Sigmoid colon (tissue), 7 donors: ENCODE data around the gene MLH3. TPM values are rescaled to one million over a fixed set of nuclear protein-coding genes. Genes with fewer than 3 reads are reported as not detected.

Source experiments
- DNase-seq: peaks from one replicate; pipeline ENCODE4 v3.0.0-alpha.2; 2019
- H3K27ac ChIP-seq, 4 donors: fragments of 200-600 bp; sonication (generic); one replicate each; pipeline ENCODE4 v1.5.1; 2016 to 2019; ENCODE audit warnings: mild to moderate bottlenecking in 1 of 4
- H3K27me3 ChIP-seq, 3 donors: fragments of 200-600 bp; sonication (generic); one replicate each; pipeline ENCODE4 v1.5.1; 2019; ENCODE audit warnings: mild to moderate bottlenecking in 1 of 3
- H3K36me3 ChIP-seq, 4 donors: fragments of 200-600 bp; sonication (generic); one replicate each; pipeline ENCODE4 v1.5.1; 2016 to 2019
- H3K4me1 ChIP-seq, 4 donors: fragments of 200-600 bp; sonication (generic); one replicate each; pipeline ENCODE4 v1.5.1; 2017 to 2019
- H3K4me3 ChIP-seq, 4 donors: fragments of 200-600 bp; sonication (generic); one replicate each; pipeline ENCODE4 v1.5.1; 2017 to 2019; ENCODE audit warnings: mild to moderate bottlenecking in 2 of 4, moderate library complexity in 1 of 4
- H3K9me3 ChIP-seq, 4 donors: fragments of 200-600 bp in 3 of 4; sonication (generic) in 3 of 4; one replicate each; pipeline versions ENCODE4 v1.5.1 to v1.6.1; 2013 to 2019
- CTCF ChIP-seq, 4 experiments: fragments of 450-650 bp in 3 of 4; fragments of 200-600 bp in 1 of 4; IDR thresholded peaks; one replicate each; pipeline ENCODE4 v1.5.1; 2016 to 2019; ENCODE audit warnings: antibody characterized with exemption in 4 of 4, mild to moderate bottlenecking in 3 of 4, moderate library complexity in 2 of 4
- EP300 ChIP-seq, 4 donors: sonication (generic); formaldehyde crosslinking; IDR thresholded peaks; one replicate each; pipeline ENCODE4 v1.6.1; 2017; ENCODE audit warnings: antibody characterized with exemption in 4 of 4
- POLR2A ChIP-seq, 2 donors: fragments of 450-650 bp; IDR thresholded peaks; one replicate each; pipeline ENCODE4 v1.6.1; 2016; ENCODE audit warnings: antibody characterized with exemption in 2 of 2, mild to moderate bottlenecking in 2 of 2, moderate library complexity in 2 of 2
- POLR2AphosphoS5 ChIP-seq, 4 donors: sonication (generic); formaldehyde crosslinking; IDR thresholded peaks; one replicate each; pipeline ENCODE4 v1.6.1; 2017; ENCODE audit warnings: antibody characterized with exemption in 4 of 4
- WGBS, 2 donors: extraction: QIAGEN DNeasy Blood & Tissue Kit; methylation state at CpG; one replicate each; pipeline ENCODE4 v1.1.7; 2013; 5-methylcytosine and 5-hydroxymethylcytosine counted together
- intact Hi-C: fragments of 100-400 bp; cut with DNase I; formaldehyde crosslinking; loops from one replicate; pipeline ENCODE4 v1.15.1; 2023
- polyA plus RNA-seq, 3 donors: library from polyadenylated mRNA; stranded (reverse); fragments of 200-250 nt; gene quantifications; one replicate each; pipeline ENCODE4 v1.2.3, GENCODE V29; 2013
- total RNA-seq, 4 donors: library from RNA; depleted of rRNA; stranded (reverse); fragments of >200 nt; gene quantifications; one replicate each; pipeline ENCODE4 v1.1.0, GENCODE V29; 2016
- donor health status: healthy with polysubstance abuse.
- donor health status: Bipolar disorder and iron deficiency.
- donor health status: healthy.

Gene MLH3
- total and polyA plus RNA-seq, 7 donors: 3.6 to 42.9 (median 30.0) TPM

- no peak overlapping the region for H3K4me3 ChIP-seq
- H3K36me3 ChIP-seq: peaks cover 0 to 12% (median 0%) of the 10 kb centered on the region in 4 donors
- no peak for DNase-seq
- H3K4me1 ChIP-seq: peaks cover 0 to 47% (median 29%) of the 10 kb centered on the region in 4 donors
- no peaks in the 10 kb centered on the region for H3K9me3 ChIP-seq
- no peak overlapping the region for H3K27ac ChIP-seq
- no peak for TF ChIP-seq EP300 (IDR thresholded peaks at IDR 0.05)
- TF ChIP-seq POLR2AphosphoS5 (IDR thresholded peaks at IDR 0.05): no peak
- TF ChIP-seq POLR2A (IDR thresholded peaks at IDR 0.05): no peak
- TF ChIP-seq CTCF (IDR thresholded peaks at IDR 0.05): no peak
- intact Hi-C loops: loop anchor here (5.0 kb wide), 1 partner anchor 35 kb away; no protein-coding TSS in a partner anchor
- no peaks in the 10 kb centered on the region for H3K27me3 ChIP-seq
- WGBS, 2 donors: 78 to 82% methylated on average over 3 of the region's 3 CpGs
Measured at GRCh38 chr14:75046899-75047298, 4.4 kb downstream of the MLH3 start.

- Histone ChIP-seq H3K4me3 (no peak overlapping the region), H3K4me1 (peaks cover 0 to 42% (median 26%) of the 10 kb centered on the region in 4 donors), H3K27ac (no peak overlapping the region), H3K36me3 (peaks cover 0 to 18% (median 0%) of the 10 kb centered on the region in 4 donors), H3K27me3 (no peaks in the 10 kb centered on the region), H3K9me3 (no peaks in the 10 kb centered on the region)
- DNase-seq: no peak
- TF ChIP-seq POLR2A (IDR thresholded peaks at IDR 0.05) (no peak), EP300 (IDR thresholded peaks at IDR 0.05) (no peak), CTCF (IDR thresholded peaks at IDR 0.05) (no peak), POLR2AphosphoS5 (IDR thresholded peaks at IDR 0.05) (no peak)
- 96 to 99% methylated on average over 5 of the region's 5 CpGs for WGBS, 2 donors
- intact Hi-C loops: loop anchor here (5.0 kb wide), 1 partner anchor 36 kb away; no protein-coding TSS in a partner anchor
Measured at GRCh38 chr14:75046275-75046674, 5.0 kb downstream of the MLH3 start.

- Histone ChIP-seq H3K9me3 (no peaks in the 10 kb centered on the region), H3K27me3 (no peaks in the 10 kb centered on the region), H3K36me3 (peaks cover 0 to 29% (median 0%) of the 10 kb centered on the region in 4 donors), H3K4me3 (peak overlapping the region in 1 of 4 donors; percentile 2), H3K4me1 (peaks cover 0 to 30% (median 17%) of the 10 kb centered on the region in 4 donors), H3K27ac (peak overlapping the region in 1 of 4 donors; percentile 43)
- TF ChIP-seq POLR2AphosphoS5 (IDR thresholded peaks at IDR 0.05): no peak
- no peak for TF ChIP-seq EP300 (IDR thresholded peaks at IDR 0.05)
- TF ChIP-seq CTCF (IDR thresholded peaks at IDR 0.05): no peak
- no peak for TF ChIP-seq POLR2A (IDR thresholded peaks at IDR 0.05)
- intact Hi-C loops: loop anchor here (5.0 kb wide), 1 partner anchor 38 kb away; no protein-coding TSS in a partner anchor
- 43 to 69% methylated on average over 8 of the region's 8 CpGs for WGBS, 2 donors
- DNase-seq: no peak
Measured at GRCh38 chr14:75044752-75045151, 6.5 kb downstream of the MLH3 start.

GRCh38 chr14:75044322-75044721, 6.9 kb downstream of the MLH3 start:
- TF ChIP-seq CTCF (IDR thresholded peaks at IDR 0.05) (no peak), POLR2A (IDR thresholded peaks at IDR 0.05) (no peak), POLR2AphosphoS5 (IDR thresholded peaks at IDR 0.05) (no peak), EP300 (IDR thresholded peaks at IDR 0.05) (no peak)
- H3K27me3 ChIP-seq: no peaks in the 10 kb centered on the region
- peaks cover 0 to 25% (median 15%) of the 10 kb centered on the region in 4 donors for H3K4me1 ChIP-seq
- H3K4me3 ChIP-seq: peak overlapping the region in 1 of 4 donors; percentile 2
- H3K9me3 ChIP-seq: no peaks in the 10 kb centered on the region
- no peak for DNase-seq
- H3K27ac ChIP-seq: peak overlapping the region in 1 of 4 donors; percentile 43
- 8 to 10% methylated on average over 2 of the region's 2 CpGs for WGBS, 2 donors
- H3K36me3 ChIP-seq: peaks cover 0 to 34% (median 0%) of the 10 kb centered on the region in 4 donors
- intact Hi-C loops: no loop called here

- peaks cover 0 to 51% (median 5%) of the 10 kb centered on the region in 4 donors for H3K36me3 ChIP-seq
- no peak for DNase-seq
- intact Hi-C loops: no loop called here
- TF ChIP-seq POLR2A (IDR thresholded peaks at IDR 0.05) (no peak), POLR2AphosphoS5 (IDR thresholded peaks at IDR 0.05) (no peak), CTCF (IDR thresholded peaks at IDR 0.05) (no peak), EP300 (IDR thresholded peaks at IDR 0.05) (no peak)
- 17 to 61% methylated on average over 6 of the region's 6 CpGs for WGBS, 2 donors
- H3K4me3 ChIP-seq: no peak overlapping the region
- no peaks in the 10 kb centered on the region for H3K27me3 ChIP-seq
- no peaks in the 10 kb centered on the region for H3K9me3 ChIP-seq
- no peak overlapping the region for H3K27ac ChIP-seq
- H3K4me1 ChIP-seq: peaks cover 0 to 17% (median 15%) of the 10 kb centered on the region in 4 donors
Measured at GRCh38 chr14:75042035-75042434, 9.2 kb downstream of the MLH3 start.
